ENCODE measurements around the gene DIP2C. TPM values are rescaled to one million over a fixed set of nuclear protein-coding genes. Genes with fewer than 3 reads are reported as not detected.

The DIP2C gene
- total RNA-seq, 4 donors from 2014 or later = 13.4 to 32.0 (median 18.4) TPM

DNA sequence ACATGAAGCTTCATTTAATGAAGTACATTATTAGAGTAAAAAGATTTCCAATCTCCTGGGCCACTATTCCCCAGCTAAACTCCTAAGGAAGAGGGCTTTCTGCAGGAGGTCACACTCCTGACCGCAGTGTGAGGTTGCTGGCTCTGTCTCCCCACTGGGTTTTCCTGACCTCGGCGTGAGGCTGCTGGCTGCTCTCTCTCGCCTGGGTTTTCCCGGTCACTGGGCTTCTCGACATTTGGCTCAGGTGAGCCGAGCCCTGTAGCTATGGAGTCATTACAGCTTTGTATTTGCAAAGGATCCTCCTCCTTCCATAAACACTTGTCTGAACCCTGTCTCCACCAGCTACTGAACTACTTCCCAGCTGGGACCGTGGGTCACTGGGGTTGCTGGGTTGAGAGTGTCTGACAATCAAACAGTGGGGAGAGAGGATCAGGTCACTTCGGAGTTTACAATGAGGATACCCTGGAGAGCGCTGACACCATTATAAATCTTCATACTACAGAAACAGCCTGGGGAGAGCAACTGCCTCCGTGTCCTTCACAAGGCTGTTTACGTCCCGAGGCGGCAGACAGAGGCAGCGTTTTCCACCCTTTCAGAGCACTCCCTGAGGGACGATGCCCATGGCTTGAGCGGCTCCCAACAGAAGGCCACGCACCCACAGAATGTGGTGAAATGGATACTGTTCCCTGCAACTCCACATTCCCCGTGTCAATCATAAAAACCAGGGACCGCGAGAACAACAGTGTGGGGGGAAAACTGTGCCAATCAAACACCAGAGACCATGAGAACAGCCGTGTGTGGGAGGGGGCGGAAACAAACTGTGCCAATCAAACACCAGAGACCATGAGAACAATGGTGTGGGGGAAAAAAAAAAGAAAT, 328.0 kb downstream of the DIP2C start:
- in situ Hi-C loops (cut with MboI; ENCODE audit: low pct_ligation_motif_present in 1 of 4, low pct_unique_long_range_greater_than_20kb in 1 of 4, low sequenced_read_pairs in 3 of 4) (no loop called here), intact Hi-C loops (cut with DNase I; ENCODE audit: low total_unique reads) (loop anchor here (10.0 kb wide), 1 partner anchor 423 kb away; no protein-coding TSS in a partner anchor)
- Histone ChIP-seq H3K4me1 (no peaks in the 10 kb centered on the region), H3K27ac (no peak overlapping the region), H3K9me3 (no peaks in the 10 kb centered on the region), H3K4me3 (no peak overlapping the region), H3K36me3 (peaks cover 0 to 5% (median 0%) of the 10 kb centered on the region in 4 donors), H3K27me3 (no peaks in the 10 kb centered on the region)
- no peak for DNase-seq
- TF ChIP-seq CTCF (IDR thresholded peaks at IDR 0.05) = no peak
- 80 to 81% methylated on average over 6 to 23 of the region's 23 CpGs for WGBS, 2 donors (ENCODE audit: low coverage in 1 of 2)

GRCh38 chr10:360653-361052, 328.8 kb downstream of the DIP2C start:
- Histone ChIP-seq H3K36me3 (peaks cover 0 to 5% (median 0%) of the 10 kb centered on the region in 4 donors), H3K4me3 (no peak overlapping the region), H3K4me1 (no peaks in the 10 kb centered on the region), H3K9me3 (no peaks in the 10 kb centered on the region), H3K27ac (no peak overlapping the region), H3K27me3 (no peaks in the 10 kb centered on the region)
- no peak for DNase-seq
- TF ChIP-seq POLR2A (IDR thresholded peaks at IDR 0.05) (no peak), CTCF (IDR thresholded peaks at IDR 0.05) (no peak), POLR2AphosphoS5 (IDR thresholded peaks at IDR 0.05) (no peak), EP300 (IDR thresholded peaks at IDR 0.05; ENCODE audit: low read depth) (no peak)
- in situ Hi-C loops (cut with MboI; ENCODE audit: low pct_ligation_motif_present in 1 of 4, low pct_unique_long_range_greater_than_20kb in 1 of 4, low sequenced_read_pairs in 3 of 4) (no loop called here), intact Hi-C loops (cut with DNase I; ENCODE audit: low total_unique reads) (loop anchor here (10.0 kb wide), 1 partner anchor 424 kb away; no protein-coding TSS in a partner anchor)
- 75 to 90% methylated on average over 5 to 6 of the region's 6 CpGs for WGBS, 2 donors (ENCODE audit: low coverage in 1 of 2)

- 90 to 100% methylated on average over 1 to 14 of the region's 14 CpGs for WGBS, 2 donors (ENCODE audit: low coverage in 1 of 2)
- Histone ChIP-seq H3K27ac (no peak overlapping the region), H3K4me3 (no peak overlapping the region), H3K27me3 (no peaks in the 10 kb centered on the region), H3K9me3 (no peaks in the 10 kb centered on the region), H3K4me1 (no peaks in the 10 kb centered on the region), H3K36me3 (peaks cover 0 to 5% (median 0%) of the 10 kb centered on the region in 4 donors)
- TF ChIP-seq CTCF (IDR thresholded peaks at IDR 0.05) (no peak), POLR2A (IDR thresholded peaks at IDR 0.05) (no peak), EP300 (IDR thresholded peaks at IDR 0.05; ENCODE audit: low read depth) (no peak)
- in situ Hi-C loops (cut with MboI; ENCODE audit: low pct_ligation_motif_present in 1 of 4, low pct_unique_long_range_greater_than_20kb in 1 of 4, low sequenced_read_pairs in 3 of 4) = no loop called here
- intact Hi-C loops (cut with DNase I; ENCODE audit: low total_unique reads) = loop anchor here (10.0 kb wide), 1 partner anchor 425 kb away; no protein-coding TSS in a partner anchor
- no peak for DNase-seq
These were observed 329.7 kb downstream of the DIP2C start for GRCh38 chr10:359762-360161.

DNA sequence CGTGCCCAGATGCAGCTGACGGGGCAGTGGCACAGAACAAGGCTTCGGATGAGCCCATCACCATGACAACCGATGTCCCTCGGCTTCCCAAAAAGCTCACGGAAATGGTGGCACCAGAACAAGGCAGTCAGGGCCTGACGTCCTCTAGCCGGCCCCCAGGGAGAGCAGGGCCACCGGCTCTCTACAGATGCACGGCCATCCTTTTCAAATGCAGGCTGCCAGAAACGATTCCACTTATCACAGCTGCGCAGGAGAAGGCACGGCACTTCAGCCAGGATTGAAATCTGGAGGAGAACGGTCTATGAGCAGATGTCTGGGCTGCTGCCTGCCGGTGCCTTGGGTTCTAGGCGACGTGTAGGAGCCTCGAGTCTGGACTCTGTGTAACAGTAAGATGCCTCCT, 330.4 kb downstream of the DIP2C start:
- in situ Hi-C loops (cut with MboI; ENCODE audit: low pct_ligation_motif_present in 1 of 4, low pct_unique_long_range_greater_than_20kb in 1 of 4, low sequenced_read_pairs in 3 of 4) (no loop called here), intact Hi-C loops (cut with DNase I; ENCODE audit: low total_unique reads) (no loop called here)
- H3K27me3 ChIP-seq = no peaks in the 10 kb centered on the region
- 93 to 94% methylated on average over 6 to 17 of the region's 18 CpGs for WGBS, 2 donors (ENCODE audit: low coverage in 1 of 2)
- no peak for DNase-seq
- H3K4me1 ChIP-seq = no peaks in the 10 kb centered on the region
- H3K36me3 ChIP-seq = peaks cover 0 to 5% (median 0%) of the 10 kb centered on the region in 4 donors
- no peak overlapping the region for H3K27ac ChIP-seq
- no peaks in the 10 kb centered on the region for H3K9me3 ChIP-seq
- TF ChIP-seq POLR2AphosphoS5 (IDR thresholded peaks at IDR 0.05) (no peak), EP300 (IDR thresholded peaks at IDR 0.05; ENCODE audit: low read depth) (no peak), POLR2A (IDR thresholded peaks at IDR 0.05) (no peak), CTCF (IDR thresholded peaks at IDR 0.05) (no peak)
- H3K4me3 ChIP-seq = no peak overlapping the region

All from transverse colon (tissue), 4 donors.